NCI-H2107 treated with DMSO at 0.1 percent for 48 hours (cell line): ENCODE results near the gene CUL1.
A peak's percentile ranks its signal among the peaks of the same experiment; 100 is the strongest.

Experiments used
- DNase-seq: peaks from one replicate; lab custom pipeline; 2025; ENCODE audit not compliant: unreplicated experiment; lab: John Stamatoyannopoulos, UW

Gene CUL1

GRCh38 chr7:148698397-148699023 is at the start of gene CUL1:
CUL1 (plus strand) TSS chr7:148698903; CDS start chr7:148730123, 31,220 bp downstream.
- DNase-seq: peak; percentile 39

- no peak for DNase-seq
These were observed 48.4 kb upstream of the CUL1 start for GRCh38 chr7:148650232-148650858.

- DNase-seq: no peak
These were observed 45.9 kb upstream of the CUL1 start for GRCh38 chr7:148652773-148653172.

- DNase-seq: no peak
These were observed 40.8 kb upstream of the CUL1 start for GRCh38 chr7:148657929-148658328.

GRCh38 chr7:148661471-148661870 is 37.2 kb upstream of the CUL1 start:
- no peak for DNase-seq

- DNase-seq: no peak
These were observed 36.1 kb upstream of the CUL1 start for GRCh38 chr7:148662646-148663045.

- DNase-seq: no peak
These were observed 34.4 kb upstream of the CUL1 start for GRCh38 chr7:148664324-148664723.

- no peak for DNase-seq
These were observed 33.5 kb upstream of the CUL1 start for GRCh38 chr7:148665221-148665620.

- no peak for DNase-seq
These were observed 28.8 kb upstream of the CUL1 start for GRCh38 chr7:148669927-148670326.

GRCh38 chr7:148670374-148670773 is 28.3 kb upstream of the CUL1 start:
- DNase-seq: no peak

- DNase-seq: no peak
These were observed 27.9 kb upstream of the CUL1 start for GRCh38 chr7:148670807-148671206.

GRCh38 chr7:148672041-148672440 is 26.7 kb upstream of the CUL1 start:
- no peak for DNase-seq

GRCh38 chr7:148674689-148675088 is 24.0 kb upstream of the CUL1 start:
- no peak for DNase-seq

- no peak for DNase-seq
These were observed 22.4 kb upstream of the CUL1 start for GRCh38 chr7:148676291-148676690.

- no peak for DNase-seq
These were observed 16.9 kb upstream of the CUL1 start for GRCh38 chr7:148681821-148682220.

GRCh38 chr7:148684289-148684830 is 14.3 kb upstream of the CUL1 start:
- no peak for DNase-seq

GRCh38 chr7:148686312-148686937 is 12.3 kb upstream of the CUL1 start:
- DNase-seq: no peak

- no peak for DNase-seq
These were observed 11.1 kb upstream of the CUL1 start for GRCh38 chr7:148687555-148687954.

- no peak for DNase-seq
These were observed 10.2 kb upstream of the CUL1 start for GRCh38 chr7:148688526-148688925.

GRCh38 chr7:148693651-148694050 is 5.1 kb upstream of the CUL1 start:
- DNase-seq: no peak

- DNase-seq: no peak
These were observed 4.1 kb upstream of the CUL1 start for GRCh38 chr7:148694631-148695030.

- no peak for DNase-seq
These were observed 2.8 kb upstream of the CUL1 start for GRCh38 chr7:148695953-148696352.
